ENCODE results near the gene IMP4. TPM values are rescaled to one million over a fixed set of nuclear protein-coding genes. Genes with fewer than 3 reads are reported as not detected.

Gene IMP4
- total RNA-seq (2022; extraction: Qiagen RNA extraction), result 140 to 169 TPM (median 159 TPM) in 5 replicates

DNA sequence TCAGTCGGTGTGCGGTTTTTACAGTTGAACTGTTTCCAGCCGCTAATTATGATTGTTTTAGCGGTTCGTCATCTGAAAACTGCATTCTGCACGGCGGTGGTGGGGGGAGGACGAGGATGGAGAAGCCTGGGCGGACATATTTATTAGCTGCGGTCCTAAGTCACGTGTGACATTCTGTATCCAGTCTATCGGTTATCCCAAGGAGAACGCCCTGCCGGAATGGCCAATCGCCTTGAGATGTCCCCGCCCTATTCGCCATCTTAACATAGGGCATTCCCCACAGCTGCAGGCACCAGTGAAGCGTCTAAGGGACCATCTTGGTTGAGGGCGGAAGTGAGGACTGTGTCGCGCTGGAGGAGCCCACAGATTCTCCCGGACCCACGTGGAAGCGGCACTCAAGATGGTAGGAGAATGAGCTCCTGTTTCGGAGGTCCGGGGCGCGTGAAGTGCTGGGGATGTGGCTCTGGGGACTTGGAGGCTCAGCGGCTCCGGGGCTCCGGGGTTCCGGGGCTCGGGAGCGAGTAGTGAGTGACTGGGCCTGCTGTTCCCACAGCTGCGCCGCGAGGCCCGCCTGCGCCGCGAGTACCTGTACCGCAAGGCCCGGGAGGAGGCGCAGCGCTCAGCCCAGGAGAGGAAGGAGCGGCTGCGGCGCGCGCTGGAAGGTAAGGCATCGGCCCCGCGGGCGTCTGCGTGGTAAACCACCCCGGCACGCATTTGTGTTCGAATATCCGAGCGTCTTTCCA, at the start of gene IMP4:
Gene IMP4 (plus strand): TSS at position 365 of the 743 bp plus-strand sequence. CDS start 36 bp downstream, at position 401.

DNA sequence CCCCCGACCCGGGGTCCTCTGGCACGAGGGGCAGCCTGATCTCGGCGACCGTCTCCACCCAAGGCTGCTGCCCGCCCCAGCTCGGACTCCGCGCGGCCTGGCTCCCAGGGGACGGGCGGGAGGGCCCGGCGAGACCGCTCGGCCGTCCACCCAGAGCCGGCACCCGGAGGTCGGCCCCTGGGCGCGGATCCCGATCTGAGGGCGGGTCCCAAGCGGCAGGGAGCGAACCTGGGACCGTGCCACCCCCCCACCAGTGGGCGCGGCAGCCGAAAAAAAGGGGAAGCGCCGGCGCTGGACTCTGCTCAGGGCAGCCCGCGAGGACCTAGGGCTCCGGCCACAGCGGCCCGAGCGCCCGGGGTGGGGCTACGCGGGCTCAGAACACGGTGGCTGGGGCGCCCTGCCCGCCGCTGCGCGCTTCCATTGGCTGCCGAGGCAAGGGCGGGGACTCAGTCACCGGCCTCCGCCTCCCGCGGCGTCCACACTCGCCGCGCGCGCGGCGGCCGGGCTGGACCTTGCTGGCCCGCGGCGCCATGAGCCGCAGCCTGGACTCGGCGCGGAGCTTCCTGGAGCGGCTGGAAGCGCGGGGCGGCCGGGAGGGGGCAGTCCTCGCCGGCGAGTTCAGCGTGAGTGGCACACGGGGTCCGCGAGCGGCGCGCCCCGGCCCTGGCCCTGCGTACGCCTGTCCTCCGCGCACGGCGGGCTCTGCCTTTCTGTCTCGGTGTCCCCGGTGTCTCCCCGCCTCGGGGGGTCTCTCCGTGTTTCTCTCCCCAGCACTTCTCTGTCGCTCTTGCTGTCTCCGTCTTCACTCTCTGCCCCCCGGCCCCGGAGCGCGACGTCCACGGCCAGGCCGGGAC, 13.1 kb downstream of the IMP4 start, which contains the start of gene PTPN18:
Gene PTPN18 (plus strand): TSS at position 479 of the 854 bp plus-strand sequence. CDS start 52 bp downstream, at position 531.

Other genes starting within 250 kb of the IMP4 start
- not detected in 5 replicates for gene POTEF, start 213.7 kb upstream of the IMP4 start, total RNA-seq (2022; extraction: Qiagen RNA extraction)
- gene CCDC74B, start 197.8 kb upstream of the IMP4 start, total RNA-seq (2022; extraction: Qiagen RNA extraction), result 4.2 to 6.8 TPM (median 6.2 TPM) in 5 replicates
- 72.4 to 84.4 TPM (median 82.4 TPM) in 5 replicates for gene SMPD4, start 161.3 kb upstream of the IMP4 start, total RNA-seq (2022; extraction: Qiagen RNA extraction)
- 265 to 474 TPM (median 469 TPM) in 5 replicates for gene MZT2B, start 160.6 kb upstream of the IMP4 start, total RNA-seq (2022; extraction: Qiagen RNA extraction)
- 5.2 to 8.8 TPM (median 6.9 TPM) in 5 replicates for gene TUBA3E, start 144.5 kb upstream of the IMP4 start, total RNA-seq (2022; extraction: Qiagen RNA extraction)
- 28.5 to 31.5 TPM (median 30.7 TPM) in 5 replicates for gene PTPN18, start 13.2 kb downstream of the IMP4 start, total RNA-seq (2022; extraction: Qiagen RNA extraction)
- 0.01 TPM in 1 of 5 replicates, not detected in the others for gene POTEI, start 166.4 kb downstream of the IMP4 start, total RNA-seq (2022; extraction: Qiagen RNA extraction)
- gene CFC1B, start 178.3 kb downstream of the IMP4 start, total RNA-seq (2022; extraction: Qiagen RNA extraction), result not detected in 5 replicates